ENCODE measurements around the gene KCTD1. TPM values are rescaled to one million over a fixed set of nuclear protein-coding genes. Genes with fewer than 3 reads are reported as not detected.
"Not testable (repeated sequence)": the region's sequence is repeated elsewhere in the genome, so short reads cannot be mapped to it uniquely, and the experiment has no call there.

KCTD1 gene
- total and polyA plus RNA-seq, 4 donors: 0.78 to 2.9 (median 2.0) TPM

- TF ChIP-seq, protein P1, sequence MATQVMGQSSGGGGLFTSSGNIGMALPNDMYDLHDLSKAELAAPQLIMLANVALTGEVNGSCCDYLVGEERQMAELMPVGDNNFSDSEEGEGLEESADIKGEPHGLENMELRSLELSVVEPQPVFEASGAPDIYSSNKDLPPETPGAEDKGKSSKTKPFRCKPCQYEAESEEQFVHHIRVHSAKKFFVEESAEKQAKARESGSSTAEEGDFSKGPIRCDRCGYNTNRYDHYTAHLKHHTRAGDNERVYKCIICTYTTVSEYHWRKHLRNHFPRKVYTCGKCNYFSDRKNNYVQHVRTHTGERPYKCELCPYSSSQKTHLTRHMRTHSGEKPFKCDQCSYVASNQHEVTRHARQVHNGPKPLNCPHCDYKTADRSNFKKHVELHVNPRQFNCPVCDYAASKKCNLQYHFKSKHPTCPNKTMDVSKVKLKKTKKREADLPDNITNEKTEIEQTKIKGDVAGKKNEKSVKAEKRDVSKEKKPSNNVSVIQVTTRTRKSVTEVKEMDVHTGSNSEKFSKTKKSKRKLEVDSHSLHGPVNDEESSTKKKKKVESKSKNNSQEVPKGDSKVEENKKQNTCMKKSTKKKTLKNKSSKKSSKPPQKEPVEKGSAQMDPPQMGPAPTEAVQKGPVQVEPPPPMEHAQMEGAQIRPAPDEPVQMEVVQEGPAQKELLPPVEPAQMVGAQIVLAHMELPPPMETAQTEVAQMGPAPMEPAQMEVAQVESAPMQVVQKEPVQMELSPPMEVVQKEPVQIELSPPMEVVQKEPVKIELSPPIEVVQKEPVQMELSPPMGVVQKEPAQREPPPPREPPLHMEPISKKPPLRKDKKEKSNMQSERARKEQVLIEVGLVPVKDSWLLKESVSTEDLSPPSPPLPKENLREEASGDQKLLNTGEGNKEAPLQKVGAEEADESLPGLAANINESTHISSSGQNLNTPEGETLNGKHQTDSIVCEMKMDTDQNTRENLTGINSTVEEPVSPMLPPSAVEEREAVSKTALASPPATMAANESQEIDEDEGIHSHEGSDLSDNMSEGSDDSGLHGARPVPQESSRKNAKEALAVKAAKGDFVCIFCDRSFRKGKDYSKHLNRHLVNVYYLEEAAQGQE (IDR thresholded peaks at IDR 0.05): no peak
- no peak for TF ChIP-seq RXRA (IDR thresholded peaks at IDR 0.05)
Observed at GRCh38 chr18:26439537-26439936, 108.8 kb downstream of the KCTD1 start (continued).

- Histone ChIP-seq H3K4me1 (ENCODE audit: control insufficient read depth in 4 of 4, insufficient read depth in 4 of 4, low read length in 3 of 4) (no peaks in the 10 kb centered on the region), H3K27me3 (ENCODE audit: control insufficient read depth in 4 of 4, insufficient read depth in 4 of 4, low read length in 3 of 4) (no peaks in the 10 kb centered on the region), H3K4me3 (ENCODE audit: low read depth in 1 of 3, low read length in 3 of 3) (no peak overlapping the region), H3K27ac (ENCODE audit: low read depth in 1 of 2, low read length in 2 of 2) (no peak overlapping the region), H3K36me3 (ENCODE audit: control insufficient read depth in 4 of 4, insufficient read depth in 3 of 4, low read depth in 1 of 4, low read length in 3 of 4) (no peaks in the 10 kb centered on the region), H3K9ac (ENCODE audit: low read depth in 1 of 2, low read length in 2 of 2) (no peak overlapping the region), H3K9me3 (ENCODE audit: control insufficient read depth in 4 of 4, low read length in 3 of 4) (no peaks in the 10 kb centered on the region)
- 87% methylated on average over 5 of the region's 5 CpGs for WGBS
- TF ChIP-seq MAX (IDR thresholded peaks at IDR 0.05): no peak
- no peak for TF ChIP-seq FOXA2 (IDR thresholded peaks at IDR 0.05)
- TF ChIP-seq TAF1 (conservative IDR thresholded peaks at IDR 0.05): no peak
- no peak for TF ChIP-seq SP1 (IDR thresholded peaks at IDR 0.05)
- no peak for TF ChIP-seq HNF4A (conservative IDR thresholded peaks at IDR 0.05)
- TF ChIP-seq RXRA (IDR thresholded peaks at IDR 0.05): no peak
- TF ChIP-seq, protein P2, sequence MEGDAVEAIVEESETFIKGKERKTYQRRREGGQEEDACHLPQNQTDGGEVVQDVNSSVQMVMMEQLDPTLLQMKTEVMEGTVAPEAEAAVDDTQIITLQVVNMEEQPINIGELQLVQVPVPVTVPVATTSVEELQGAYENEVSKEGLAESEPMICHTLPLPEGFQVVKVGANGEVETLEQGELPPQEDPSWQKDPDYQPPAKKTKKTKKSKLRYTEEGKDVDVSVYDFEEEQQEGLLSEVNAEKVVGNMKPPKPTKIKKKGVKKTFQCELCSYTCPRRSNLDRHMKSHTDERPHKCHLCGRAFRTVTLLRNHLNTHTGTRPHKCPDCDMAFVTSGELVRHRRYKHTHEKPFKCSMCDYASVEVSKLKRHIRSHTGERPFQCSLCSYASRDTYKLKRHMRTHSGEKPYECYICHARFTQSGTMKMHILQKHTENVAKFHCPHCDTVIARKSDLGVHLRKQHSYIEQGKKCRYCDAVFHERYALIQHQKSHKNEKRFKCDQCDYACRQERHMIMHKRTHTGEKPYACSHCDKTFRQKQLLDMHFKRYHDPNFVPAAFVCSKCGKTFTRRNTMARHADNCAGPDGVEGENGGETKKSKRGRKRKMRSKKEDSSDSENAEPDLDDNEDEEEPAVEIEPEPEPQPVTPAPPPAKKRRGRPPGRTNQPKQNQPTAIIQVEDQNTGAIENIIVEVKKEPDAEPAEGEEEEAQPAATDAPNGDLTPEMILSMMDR (IDR thresholded peaks at IDR 0.05; ENCODE audit: low read depth, low read length, missing input control): no peak
- TF ChIP-seq, protein P1 (IDR thresholded peaks at IDR 0.05): no peak
- TF ChIP-seq, protein P3, sequence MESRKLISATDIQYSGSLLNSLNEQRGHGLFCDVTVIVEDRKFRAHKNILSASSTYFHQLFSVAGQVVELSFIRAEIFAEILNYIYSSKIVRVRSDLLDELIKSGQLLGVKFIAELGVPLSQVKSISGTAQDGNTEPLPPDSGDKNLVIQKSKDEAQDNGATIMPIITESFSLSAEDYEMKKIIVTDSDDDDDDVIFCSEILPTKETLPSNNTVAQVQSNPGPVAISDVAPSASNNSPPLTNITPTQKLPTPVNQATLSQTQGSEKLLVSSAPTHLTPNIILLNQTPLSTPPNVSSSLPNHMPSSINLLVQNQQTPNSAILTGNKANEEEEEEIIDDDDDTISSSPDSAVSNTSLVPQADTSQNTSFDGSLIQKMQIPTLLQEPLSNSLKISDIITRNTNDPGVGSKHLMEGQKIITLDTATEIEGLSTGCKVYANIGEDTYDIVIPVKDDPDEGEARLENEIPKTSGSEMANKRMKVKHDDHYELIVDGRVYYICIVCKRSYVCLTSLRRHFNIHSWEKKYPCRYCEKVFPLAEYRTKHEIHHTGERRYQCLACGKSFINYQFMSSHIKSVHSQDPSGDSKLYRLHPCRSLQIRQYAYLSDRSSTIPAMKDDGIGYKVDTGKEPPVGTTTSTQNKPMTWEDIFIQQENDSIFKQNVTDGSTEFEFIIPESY (IDR thresholded peaks at IDR 0.05): no peak
- TF ChIP-seq GABPA (IDR thresholded peaks at IDR 0.05 in 1 of 2, conservative IDR thresholded peaks at IDR 0.05 in 1 of 2): no peak
- TF ChIP-seq FOXA1 (IDR thresholded peaks at IDR 0.05): no peak
- DNase-seq (ENCODE audit: low spot score): no peak
Observed at GRCh38 chr18:26438980-26439379, 109.4 kb downstream of the KCTD1 start.

- DNase-seq (ENCODE audit: low spot score); H3K27ac ChIP-seq (ENCODE audit: low read depth in 1 of 2, low read length in 2 of 2); H3K36me3 ChIP-seq (ENCODE audit: control insufficient read depth in 4 of 4, insufficient read depth in 3 of 4, low read depth in 1 of 4, low read length in 3 of 4); H3K4me1 ChIP-seq (ENCODE audit: control insufficient read depth in 4 of 4, insufficient read depth in 4 of 4, low read length in 3 of 4); H3K4me3 ChIP-seq (ENCODE audit: low read depth in 1 of 3, low read length in 3 of 3); H3K27me3 ChIP-seq (ENCODE audit: control insufficient read depth in 4 of 4, insufficient read depth in 4 of 4, low read length in 3 of 4); H3K9ac ChIP-seq (ENCODE audit: low read depth in 1 of 2, low read length in 2 of 2); H3K9me3 ChIP-seq (ENCODE audit: control insufficient read depth in 4 of 4, low read length in 3 of 4): not testable (repeated sequence)
- WGBS: 91% methylated on average over 3 of the region's 3 CpGs
Observed at GRCh38 chr18:26437634-26438033, 110.7 kb downstream of the KCTD1 start.
